Measurements from ENCODE around the gene SPRR4.

GRCh38 chr1:152970495-152970894 is at the start of gene SPRR4:
- no peak for TF ChIP-seq CTCF (conservative IDR thresholded peaks at IDR 0.05)
- TF ChIP-seq EZH2 (IDR thresholded peaks at IDR 0.05; ENCODE audit: low read depth), result no peak

Data from PC-9 (cell line).